GM12878 (cell line): ENCODE data around the gene TMEM170B.

Experiments used
- CHD2 ChIP-seq: IDR thresholded peaks from 2 replicates; pipeline ENCODE4 v1.6.1; 2011; ENCODE audit warnings: low read depth, low read length, improper control_type of control experiment, borderline replicate concordance
- EZH2 ChIP-seq: IDR thresholded peaks from 2 replicates; pipeline ENCODE4 v1.6.1; 2012; ENCODE audit warnings: low read depth, mild to moderate bottlenecking, control low read depth, inconsistent platforms, low read length, borderline replicate concordance; ENCODE audit not compliant: control insufficient read depth
- PML ChIP-seq: IDR thresholded peaks from 2 replicates; pipeline ENCODE4 v1.6.1; 2012; ENCODE audit warnings: low read length, inconsistent platforms
- USF1 ChIP-seq: IDR thresholded peaks from 2 replicates; pipeline ENCODE4 v1.6.1; 2011; ENCODE audit warnings: borderline replicate concordance, low read depth, mild to moderate bottlenecking, moderate library complexity, mixed read lengths, low read length; ENCODE audit not compliant: insufficient read depth; ENCODE audit errors: extremely low read length
- TF ChIP-seq, protein P1 (sequence below), 3 experiments: IDR thresholded peaks in 2 of 3; conservative IDR thresholded peaks in 1 of 3; 2 replicates each; pipeline ENCODE4 v1.5.1; 2011; ENCODE audit warnings: low read depth in 3 of 3, low read length in 3 of 3, mild to moderate bottlenecking in 3 of 3, control low read depth in 2 of 3, moderate library complexity in 2 of 3, inconsistent platforms in 1 of 3, mixed read lengths in 1 of 3; ENCODE audit not compliant: control insufficient read depth in 2 of 3, insufficient read depth in 1 of 3; ENCODE audit errors: extremely low read depth in 1 of 3

DNA sequence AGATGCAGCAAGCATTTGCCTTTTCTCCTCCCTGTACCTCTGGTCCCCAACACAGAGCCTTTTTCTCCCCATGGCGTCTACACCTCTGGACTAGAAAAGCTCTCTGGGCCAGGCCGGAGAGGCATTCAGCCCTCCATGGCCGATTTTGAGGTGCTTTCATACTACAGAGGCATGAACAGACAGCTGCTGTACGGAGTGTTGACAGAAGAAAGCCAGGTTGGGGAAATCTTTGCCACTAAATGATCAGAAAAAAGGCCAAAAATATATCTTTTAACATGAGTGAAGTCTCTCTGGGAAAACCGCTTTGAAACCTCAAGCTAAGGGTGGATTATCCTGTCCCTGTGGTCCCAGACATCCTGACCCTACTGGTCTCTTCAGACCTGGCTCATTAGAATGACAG lies 94.0 kb downstream of the TMEM170B start:
- no peak for TF ChIP-seq CHD2
- no peak for TF ChIP-seq USF1
- TF ChIP-seq EZH2, result no peak
- TF ChIP-seq, protein P1, sequence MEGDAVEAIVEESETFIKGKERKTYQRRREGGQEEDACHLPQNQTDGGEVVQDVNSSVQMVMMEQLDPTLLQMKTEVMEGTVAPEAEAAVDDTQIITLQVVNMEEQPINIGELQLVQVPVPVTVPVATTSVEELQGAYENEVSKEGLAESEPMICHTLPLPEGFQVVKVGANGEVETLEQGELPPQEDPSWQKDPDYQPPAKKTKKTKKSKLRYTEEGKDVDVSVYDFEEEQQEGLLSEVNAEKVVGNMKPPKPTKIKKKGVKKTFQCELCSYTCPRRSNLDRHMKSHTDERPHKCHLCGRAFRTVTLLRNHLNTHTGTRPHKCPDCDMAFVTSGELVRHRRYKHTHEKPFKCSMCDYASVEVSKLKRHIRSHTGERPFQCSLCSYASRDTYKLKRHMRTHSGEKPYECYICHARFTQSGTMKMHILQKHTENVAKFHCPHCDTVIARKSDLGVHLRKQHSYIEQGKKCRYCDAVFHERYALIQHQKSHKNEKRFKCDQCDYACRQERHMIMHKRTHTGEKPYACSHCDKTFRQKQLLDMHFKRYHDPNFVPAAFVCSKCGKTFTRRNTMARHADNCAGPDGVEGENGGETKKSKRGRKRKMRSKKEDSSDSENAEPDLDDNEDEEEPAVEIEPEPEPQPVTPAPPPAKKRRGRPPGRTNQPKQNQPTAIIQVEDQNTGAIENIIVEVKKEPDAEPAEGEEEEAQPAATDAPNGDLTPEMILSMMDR (IDR thresholded peaks at IDR 0.05 in 2 of 3, conservative IDR thresholded peaks at IDR 0.05 in 1 of 3; ENCODE audit: control insufficient read depth in 2 of 3, extremely low read depth in 1 of 3, insufficient read depth in 1 of 3, low read depth in 3 of 3, low read length in 3 of 3), result no peak
- no peak for TF ChIP-seq PML
